ENCODE results near the gene CASQ1.

- TF ChIP-seq CTCF (IDR thresholded peaks at IDR 0.05; ENCODE audit: insufficient read depth, low read length, poor library complexity, severe bottlenecking): no peak
- TF ChIP-seq EZH2phosphoT487 (conservative IDR thresholded peaks at IDR 0.05; ENCODE audit: low read length): no peak
Observed at GRCh38 chr1:160167580-160167979, 22.8 kb upstream of the CASQ1 start.
